Erythroblast (primary cell): ENCODE results near the gene CD80.

Experiments used
- GATA1 ChIP-seq: IDR thresholded peaks from 2 replicates; pipeline ENCODE4 v1.6.1; 2011; ENCODE audit warnings: low read depth, mild to moderate bottlenecking, control low read depth, low read length, moderate library complexity
- POLR2A ChIP-seq: IDR thresholded peaks from 2 replicates; pipeline ENCODE4 v1.6.1; 2011; ENCODE audit warnings: mild to moderate bottlenecking, low read length

GRCh38 chr3:119536757-119537156 lies 22.7 kb downstream of the CD80 start:
- TF ChIP-seq POLR2A (no peak), GATA1 (no peak)
